WTC11 (cell line): ENCODE measurements around the gene RXRA. TPM values are rescaled to one million over a fixed set of nuclear protein-coding genes. Genes with fewer than 3 reads are reported as not detected.

Experiments
- ATAC-seq: fragments of 200-7000 bp; cut with Tn5 transposase; 2 replicates; pipeline ENCODE4 v1.10.0; 2021; ENCODE audit warnings: mild to moderate bottlenecking, moderate library complexity
- CTCF ChIA-PET: fragments of 300-600 bp; sonication (Branson Sonifier 250); formaldehyde crosslinking; loops from one replicate; lab custom pipeline; 2021; ENCODE audit warnings: antibody characterized with exemption; lab: Charles Lee
- POLR2A ChIA-PET: fragments of 350-600 bp; sonication (Branson Sonifier 250); formaldehyde crosslinking; loops from one replicate; lab custom pipeline; 2021; ENCODE audit warnings: antibody characterized with exemption; lab: Charles Lee
- DNase-seq: peaks from one replicate; pipeline ENCODE4 v3.0.0; 2021; ENCODE audit warnings: low spot score
- H3K27ac Mint-ChIP-seq: 2 replicates; pipeline ENCODE4 v1.8.0; 2021; ENCODE audit warnings: mixed read lengths
- H3K27me3 Mint-ChIP-seq: 2 replicates; pipeline ENCODE4 v1.8.0; 2021; ENCODE audit warnings: low read depth, mild to moderate bottlenecking, moderate library complexity, mixed read lengths
- H3K36me3 Mint-ChIP-seq: 2 replicates; pipeline ENCODE4 v1.8.0; 2021; ENCODE audit warnings: mixed read lengths
- H3K4me1 Mint-ChIP-seq: 2 replicates; pipeline ENCODE4 v1.8.0; 2022; ENCODE audit warnings: mixed read lengths
- H3K4me3 Mint-ChIP-seq: 2 replicates; pipeline ENCODE4 v1.8.0; 2021; ENCODE audit warnings: mild to moderate bottlenecking, moderate library complexity, mixed read lengths
- H3K9me3 Mint-ChIP-seq: 2 replicates; pipeline ENCODE4 v1.8.0; 2021; ENCODE audit warnings: mixed read lengths
- ATF1 ChIP-seq: sonication (generic); formaldehyde crosslinking; IDR thresholded peaks from 2 replicates; pipeline ENCODE4 v1.8.1; 2023; ENCODE audit warnings: mild to moderate bottlenecking, moderate library complexity, missing genetic modification reagents
- FOXP4 ChIP-seq: sonication (generic); formaldehyde crosslinking; IDR thresholded peaks from 2 replicates; pipeline ENCODE4 v1.8.0; 2022; ENCODE audit warnings: mild to moderate bottlenecking, missing genetic modification reagents
- GRHL2 ChIP-seq: fragments of 250-450 bp; sonication (Bioruptor Pico); IDR thresholded peaks from 2 replicates; pipeline ENCODE4 v1.8.0; 2022; ENCODE audit warnings: mild to moderate bottlenecking, moderate library complexity; ENCODE audit not compliant: insufficient replicate concordance, severe bottlenecking
- GTF2I ChIP-seq: fragments of 250-450 bp; sonication (Bioruptor Pico); conservative IDR thresholded peaks from 2 replicates; pipeline ENCODE4 v1.4.0; 2021; ENCODE audit warnings: mild to moderate bottlenecking
- MAX ChIP-seq: sonication (generic); formaldehyde crosslinking; IDR thresholded peaks from 2 replicates; pipeline ENCODE4 v1.8.0; 2022; ENCODE audit warnings: mild to moderate bottlenecking, missing genetic modification reagents
- MYBL2 ChIP-seq: sonication (generic); formaldehyde crosslinking; IDR thresholded peaks from 2 replicates; pipeline ENCODE4 v1.8.1; 2023; ENCODE audit warnings: mild to moderate bottlenecking, moderate library complexity, missing genetic modification reagents
- NR3C1 ChIP-seq: sonication (generic); formaldehyde crosslinking; conservative IDR thresholded peaks from 2 replicates; pipeline ENCODE4 v1.8.1; 2023; ENCODE audit warnings: low read depth, mild to moderate bottlenecking, missing genetic modification reagents
- PRRX2 ChIP-seq: fragments of 250-450 bp; sonication (Bioruptor Pico); IDR thresholded peaks from 2 replicates; pipeline ENCODE4 v1.8.0; 2021; ENCODE audit warnings: mild to moderate bottlenecking
- RORB ChIP-seq: fragments of 250-450 bp; sonication (Bioruptor Pico); IDR thresholded peaks from 2 replicates; pipeline ENCODE4 v1.9.0; 2021; ENCODE audit warnings: mild to moderate bottlenecking
- TEAD4 ChIP-seq: sonication (generic); formaldehyde crosslinking; IDR thresholded peaks from 2 replicates; pipeline ENCODE4 v1.8.0; 2022; ENCODE audit warnings: mild to moderate bottlenecking, missing genetic modification reagents
- TP53 ChIP-seq: sonication (generic); formaldehyde crosslinking; IDR thresholded peaks from 2 replicates; pipeline ENCODE4 v1.8.1; 2023; ENCODE audit warnings: mild to moderate bottlenecking, missing genetic modification reagents
- ZNF121 ChIP-seq: sonication (generic); formaldehyde crosslinking; IDR thresholded peaks from 2 replicates; pipeline ENCODE4 v1.8.0; 2023; ENCODE audit warnings: missing genetic modification reagents
- ZNF416 ChIP-seq: fragments of 250-450 bp; sonication (Bioruptor Pico); IDR thresholded peaks from 2 replicates; pipeline ENCODE4 v1.9.0; 2021; ENCODE audit warnings: mild to moderate bottlenecking, inconsistent platforms
- ZNF425 ChIP-seq: fragments of 250-450 bp; sonication (Bioruptor Pico); conservative IDR thresholded peaks from 2 replicates; pipeline ENCODE4 v1.9.0; 2021; ENCODE audit warnings: mild to moderate bottlenecking
- ZNF671 ChIP-seq: fragments of 250-450 bp; sonication (Bioruptor Pico); IDR thresholded peaks from 2 replicates; pipeline ENCODE4 v1.8.0; 2021; ENCODE audit warnings: mild to moderate bottlenecking
- total RNA-seq: library from RNA; stranded (reverse); gene quantifications from 3 replicates; pipeline ENCODE4 v1.2.3, GENCODE V29; 2021
- TF ChIP-seq, protein P1 (sequence below): sonication (generic); formaldehyde crosslinking; IDR thresholded peaks from 2 replicates; pipeline ENCODE4 v1.8.1; 2022; ENCODE audit warnings: low read depth, missing genetic modification reagents, borderline replicate concordance
- TF ChIP-seq, protein P2 (sequence below): sonication (generic); formaldehyde crosslinking; IDR thresholded peaks from 2 replicates; pipeline ENCODE4 v1.8.1; 2023; ENCODE audit warnings: mild to moderate bottlenecking, missing genetic modification reagents
- TF ChIP-seq, protein P3 (sequence below): fragments of 200-600 bp; IDR thresholded peaks from 2 replicates; pipeline ENCODE4 v1.8.0; 2022; ENCODE audit warnings: antibody characterized with exemption

Gene RXRA
- total RNA-seq, 1 experiment from 2014 or later, result 27.5 TPM

DNA sequence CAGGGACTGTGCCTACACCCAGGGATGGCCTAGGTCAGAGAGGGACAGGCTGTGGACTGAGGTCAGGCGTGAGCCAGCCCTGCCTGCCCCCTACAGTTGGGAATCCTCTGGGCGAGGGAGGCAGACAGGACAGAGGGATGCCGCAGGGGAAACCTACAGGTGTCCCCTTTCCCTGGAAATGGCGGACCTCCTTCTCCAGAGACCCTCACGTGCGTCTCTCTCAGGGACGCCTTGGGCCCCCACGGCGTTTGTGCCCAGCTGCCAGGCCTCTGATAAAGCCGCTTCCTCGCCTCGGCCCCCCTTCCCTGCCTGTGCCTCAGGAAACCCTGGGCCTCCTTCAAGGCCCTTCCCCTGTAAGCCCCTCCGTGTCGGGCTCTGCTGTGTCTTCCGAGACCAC lies 129.3 kb downstream of the RXRA start (continued):
- TF ChIP-seq TP53 (CRISPR knock-in tag), result no peak
- no peak for TF ChIP-seq MYBL2

DNA sequence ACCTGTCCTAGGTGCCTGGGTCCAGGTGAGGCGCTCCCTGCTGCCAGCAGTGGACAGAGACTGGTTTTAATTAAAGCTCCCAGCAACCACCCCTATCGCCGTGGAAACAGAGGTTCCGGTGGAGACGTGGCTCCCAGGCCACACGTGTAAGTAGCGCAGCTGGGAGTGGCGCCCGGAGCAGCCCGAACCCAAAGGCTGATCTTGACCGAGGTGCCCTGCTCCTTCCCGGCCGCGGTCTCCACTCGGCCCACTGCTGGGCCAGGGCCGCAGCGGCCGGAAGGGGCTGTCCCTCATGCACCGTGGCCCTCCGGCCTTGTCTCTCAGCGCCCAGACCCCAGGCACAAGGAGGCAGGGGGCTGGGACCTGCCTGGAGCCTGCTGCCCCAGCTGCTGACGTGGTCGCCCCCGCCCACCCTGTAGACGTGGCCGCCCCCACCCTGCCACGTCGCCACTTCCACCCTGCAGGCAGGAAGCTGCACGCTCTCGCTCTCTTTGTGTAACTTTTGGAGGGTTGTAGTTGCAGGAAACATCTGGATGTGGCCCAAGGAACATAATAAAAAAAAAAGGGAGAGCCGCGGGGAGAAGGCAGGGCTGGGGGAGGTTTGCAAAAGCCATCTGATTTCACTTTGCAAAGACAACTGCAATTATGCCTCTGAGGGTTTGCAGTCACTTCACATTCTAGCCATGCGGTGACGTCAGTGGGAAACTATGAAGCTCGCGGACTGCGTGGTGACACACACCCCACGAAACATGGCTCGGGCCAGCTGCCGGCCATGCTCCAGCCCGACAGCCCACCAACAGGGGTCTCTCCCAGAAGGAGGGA lies 129.9 kb downstream of the RXRA start:
- ChIA-PET POLR2A (no interaction called here), CTCF (interaction anchor here (1.0 to 1.9 kb wide), 2 partner anchors 233 to 281 kb away, joined by 3 to 5 read pairs; no protein-coding TSS in a partner anchor)
- DNase-seq (no peak), ATAC-seq (no peak)
- no peaks in the 10 kb centered on the region for H3K27me3 Mint-ChIP-seq
- no peaks in the 10 kb centered on the region for H3K9me3 Mint-ChIP-seq
- H3K4me3 Mint-ChIP-seq, result no peak overlapping the region
- no peaks in the 10 kb centered on the region for H3K4me1 Mint-ChIP-seq
- H3K27ac Mint-ChIP-seq, result no peak overlapping the region
- H3K36me3 Mint-ChIP-seq, result no peaks in the 10 kb centered on the region
- TF ChIP-seq, protein P1, sequence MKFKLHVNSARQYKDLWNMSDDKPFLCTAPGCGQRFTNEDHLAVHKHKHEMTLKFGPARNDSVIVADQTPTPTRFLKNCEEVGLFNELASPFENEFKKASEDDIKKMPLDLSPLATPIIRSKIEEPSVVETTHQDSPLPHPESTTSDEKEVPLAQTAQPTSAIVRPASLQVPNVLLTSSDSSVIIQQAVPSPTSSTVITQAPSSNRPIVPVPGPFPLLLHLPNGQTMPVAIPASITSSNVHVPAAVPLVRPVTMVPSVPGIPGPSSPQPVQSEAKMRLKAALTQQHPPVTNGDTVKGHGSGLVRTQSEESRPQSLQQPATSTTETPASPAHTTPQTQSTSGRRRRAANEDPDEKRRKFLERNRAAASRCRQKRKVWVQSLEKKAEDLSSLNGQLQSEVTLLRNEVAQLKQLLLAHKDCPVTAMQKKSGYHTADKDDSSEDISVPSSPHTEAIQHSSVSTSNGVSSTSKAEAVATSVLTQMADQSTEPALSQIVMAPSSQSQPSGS, result no peak
- TF ChIP-seq ZNF425 (CRISPR knock-in tag), result no peak
- TF ChIP-seq, protein P2, sequence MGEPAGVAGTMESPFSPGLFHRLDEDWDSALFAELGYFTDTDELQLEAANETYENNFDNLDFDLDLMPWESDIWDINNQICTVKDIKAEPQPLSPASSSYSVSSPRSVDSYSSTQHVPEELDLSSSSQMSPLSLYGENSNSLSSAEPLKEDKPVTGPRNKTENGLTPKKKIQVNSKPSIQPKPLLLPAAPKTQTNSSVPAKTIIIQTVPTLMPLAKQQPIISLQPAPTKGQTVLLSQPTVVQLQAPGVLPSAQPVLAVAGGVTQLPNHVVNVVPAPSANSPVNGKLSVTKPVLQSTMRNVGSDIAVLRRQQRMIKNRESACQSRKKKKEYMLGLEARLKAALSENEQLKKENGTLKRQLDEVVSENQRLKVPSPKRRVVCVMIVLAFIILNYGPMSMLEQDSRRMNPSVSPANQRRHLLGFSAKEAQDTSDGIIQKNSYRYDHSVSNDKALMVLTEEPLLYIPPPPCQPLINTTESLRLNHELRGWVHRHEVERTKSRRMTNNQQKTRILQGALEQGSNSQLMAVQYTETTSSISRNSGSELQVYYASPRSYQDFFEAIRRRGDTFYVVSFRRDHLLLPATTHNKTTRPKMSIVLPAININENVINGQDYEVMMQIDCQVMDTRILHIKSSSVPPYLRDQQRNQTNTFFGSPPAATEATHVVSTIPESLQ, result no peak
- TF ChIP-seq ZNF121 (CRISPR knock-in tag), result no peak
- no peak for TF ChIP-seq NR3C1 (CRISPR knock-in tag)
- TF ChIP-seq FOXP4 (CRISPR knock-in tag), result no peak
- no peak for TF ChIP-seq PRRX2 (CRISPR knock-in tag)

DNA sequence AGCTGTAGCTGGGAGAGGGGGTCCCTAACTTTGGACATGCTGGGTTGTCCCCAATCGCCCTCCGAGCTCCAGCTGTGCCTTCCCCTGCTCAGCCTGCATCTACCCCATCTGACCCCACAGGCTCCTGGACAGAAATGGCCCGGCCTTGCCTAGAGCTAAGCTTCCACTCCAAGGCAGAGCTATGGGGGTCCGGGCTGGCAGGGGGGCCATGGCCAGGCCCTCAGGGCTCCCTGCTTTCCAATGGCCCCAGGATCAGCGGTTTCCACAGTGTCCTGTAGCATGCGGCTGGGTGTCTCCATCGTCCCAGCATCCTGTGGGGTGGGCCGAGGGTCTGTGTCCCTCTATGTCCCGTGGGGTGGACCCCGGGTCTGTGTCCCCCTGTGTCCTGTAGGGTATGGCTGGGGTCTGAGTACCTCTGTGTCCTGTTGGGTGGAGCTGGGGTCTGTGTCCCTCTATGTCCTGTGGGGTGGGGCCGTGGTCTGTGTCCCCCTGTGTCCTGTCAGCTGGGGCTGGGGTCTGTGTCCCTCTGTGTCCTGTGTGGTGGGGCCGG lies 130.6 kb downstream of the RXRA start:
- ChIA-PET POLR2A (no interaction called here), CTCF (interaction anchor here (1.0 to 1.2 kb wide), 2 partner anchors 10 to 282 kb away, joined by 3 read pairs; no protein-coding TSS in a partner anchor)
- H3K4me3 Mint-ChIP-seq, result no peak overlapping the region
- DNase-seq (no peak), ATAC-seq (no peak)
- no peaks in the 10 kb centered on the region for H3K36me3 Mint-ChIP-seq
- H3K27ac Mint-ChIP-seq, result no peak overlapping the region
- H3K9me3 Mint-ChIP-seq, result no peaks in the 10 kb centered on the region
- no peaks in the 10 kb centered on the region for H3K27me3 Mint-ChIP-seq
- H3K4me1 Mint-ChIP-seq, result no peaks in the 10 kb centered on the region
- no peak for TF ChIP-seq GRHL2 (CRISPR knock-in tag)
- no peak for TF ChIP-seq ATF1 (CRISPR knock-in tag)
- TF ChIP-seq TEAD4 (CRISPR knock-in tag), result no peak
- TF ChIP-seq MAX (CRISPR knock-in tag), result no peak
- TF ChIP-seq, protein P3, sequence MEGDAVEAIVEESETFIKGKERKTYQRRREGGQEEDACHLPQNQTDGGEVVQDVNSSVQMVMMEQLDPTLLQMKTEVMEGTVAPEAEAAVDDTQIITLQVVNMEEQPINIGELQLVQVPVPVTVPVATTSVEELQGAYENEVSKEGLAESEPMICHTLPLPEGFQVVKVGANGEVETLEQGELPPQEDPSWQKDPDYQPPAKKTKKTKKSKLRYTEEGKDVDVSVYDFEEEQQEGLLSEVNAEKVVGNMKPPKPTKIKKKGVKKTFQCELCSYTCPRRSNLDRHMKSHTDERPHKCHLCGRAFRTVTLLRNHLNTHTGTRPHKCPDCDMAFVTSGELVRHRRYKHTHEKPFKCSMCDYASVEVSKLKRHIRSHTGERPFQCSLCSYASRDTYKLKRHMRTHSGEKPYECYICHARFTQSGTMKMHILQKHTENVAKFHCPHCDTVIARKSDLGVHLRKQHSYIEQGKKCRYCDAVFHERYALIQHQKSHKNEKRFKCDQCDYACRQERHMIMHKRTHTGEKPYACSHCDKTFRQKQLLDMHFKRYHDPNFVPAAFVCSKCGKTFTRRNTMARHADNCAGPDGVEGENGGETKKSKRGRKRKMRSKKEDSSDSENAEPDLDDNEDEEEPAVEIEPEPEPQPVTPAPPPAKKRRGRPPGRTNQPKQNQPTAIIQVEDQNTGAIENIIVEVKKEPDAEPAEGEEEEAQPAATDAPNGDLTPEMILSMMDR, result no peak
- TF ChIP-seq, protein P1, result no peak
- no peak for TF ChIP-seq GTF2I (CRISPR knock-in tag)
- TF ChIP-seq RORB (CRISPR knock-in tag), result no peak
- no peak for TF ChIP-seq ZNF416 (CRISPR knock-in tag)
- TF ChIP-seq ZNF671 (CRISPR knock-in tag), result no peak
